ENCODE data around the gene AKT1S1.

The AKT1S1 gene

GRCh38 chr19:49855676-49856573, 21.2 kb downstream of the AKT1S1 start:
- Histone ChIP-seq H3K4me3 (ENCODE audit: low read depth, low read length) (no peak overlapping the region), H3K9me3 (no peaks in the 10 kb centered on the region), H3K36me3 (peaks cover 62% of the 10 kb centered on the region), H3K4me1 (peaks cover 5% of the 10 kb centered on the region), H3K27me3 (no peaks in the 10 kb centered on the region)
- TF ChIP-seq CTCF (IDR thresholded peaks at IDR 0.05; ENCODE audit: low read depth, low read length) = no peak
- DNase-seq = no peak

- Histone ChIP-seq H3K4me3 (ENCODE audit: low read depth, low read length) (no peak overlapping the region), H3K36me3 (peaks cover 56% of the 10 kb centered on the region), H3K27me3 (no peaks in the 10 kb centered on the region), H3K4me1 (no peaks in the 10 kb centered on the region), H3K9me3 (no peaks in the 10 kb centered on the region)
- no peak for DNase-seq
- TF ChIP-seq CTCF (IDR thresholded peaks at IDR 0.05; ENCODE audit: low read depth, low read length) = no peak
Observed at GRCh38 chr19:49855277-49855675, 21.9 kb downstream of the AKT1S1 start.

GRCh38 chr19:49854378-49855263, 22.5 kb downstream of the AKT1S1 start:
- DNase-seq = no peak
- no peak for TF ChIP-seq CTCF (IDR thresholded peaks at IDR 0.05; ENCODE audit: low read depth, low read length)
- H3K4me1 ChIP-seq = 0 out of 2 replicates have a peak, but pooled peaks cover 2% of the 10 kb centered on the region
- H3K27me3 ChIP-seq = no peaks in the 10 kb centered on the region
- no peak overlapping the region for H3K4me3 ChIP-seq (ENCODE audit: low read depth, low read length)
- peaks cover 49% of the 10 kb centered on the region for H3K36me3 ChIP-seq
- H3K9me3 ChIP-seq = no peaks in the 10 kb centered on the region

GRCh38 chr19:49853852-49854377, 23.2 kb downstream of the AKT1S1 start:
- Histone ChIP-seq H3K36me3 (peaks cover 42% of the 10 kb centered on the region), H3K27me3 (no peaks in the 10 kb centered on the region), H3K4me3 (ENCODE audit: low read depth, low read length) (no peak overlapping the region), H3K4me1 (0 out of 2 replicates have a peak, but pooled peaks cover 2% of the 10 kb centered on the region), H3K9me3 (no peaks in the 10 kb centered on the region)
- TF ChIP-seq CTCF (IDR thresholded peaks at IDR 0.05; ENCODE audit: low read depth, low read length) = no peak
- DNase-seq = no peak

GRCh38 chr19:49852631-49853126, 24.5 kb downstream of the AKT1S1 start:
- H3K27me3 ChIP-seq = no peaks in the 10 kb centered on the region
- H3K4me1 ChIP-seq = 0 out of 2 replicates have a peak, but pooled peaks cover 2% of the 10 kb centered on the region
- no peaks in the 10 kb centered on the region for H3K9me3 ChIP-seq
- peak overlapping the region; percentile 90 for H3K4me3 ChIP-seq (ENCODE audit: low read depth, low read length)
- TF ChIP-seq CTCF (IDR thresholded peaks at IDR 0.05; ENCODE audit: low read depth, low read length) = no peak
- peaks cover 30% of the 10 kb centered on the region for H3K36me3 ChIP-seq
- DNase-seq = no peak
